Caki2 (cell line): ENCODE results near the gene MYRF. TPM values are rescaled to one million over a fixed set of nuclear protein-coding genes. Genes with fewer than 3 reads are reported as not detected.

Source experiments
- DNase-seq: peaks from one replicate; pipeline ENCODE4 v3.0.0-alpha.2; 2015; ENCODE audit warnings: low read depth
- in situ Hi-C: cut with HindIII; loops from 2 replicates; pipeline ENCODE4 v1.10.0; 2016; ENCODE audit warnings: low sequenced_read_pairs, low pct_unique_long_range_greater_than_20kb, mixed read lengths
- total RNA-seq: library from RNA; depleted of rRNA; stranded (reverse); fragments of >200 nt; shearing (Covaris generic); gene quantifications from 2 replicates; pipeline ENCODE4 v1.2.3, GENCODE V29; 2014; ENCODE audit warnings: low replicate concordance; rRNA removed

MYRF gene
- total RNA-seq = 2.5 and 7.4 TPM in 2 replicates

GRCh38 chr11:61752117-61752924, at the start of gene MYRF:
Gene MYRF, plus strand, starts transcription at chr11:61752636. Its CDS starts 109 bp downstream, at chr11:61752745.
- DNase-seq = no peak
- in situ Hi-C loops = no loop called here

GRCh38 chr11:61702701-61703312, 49.6 kb upstream of the MYRF start:
- no peak for DNase-seq
- in situ Hi-C loops = no loop called here

GRCh38 chr11:61704838-61705237, 47.6 kb upstream of the MYRF start:
- no peak for DNase-seq
- in situ Hi-C loops = no loop called here

DNA sequence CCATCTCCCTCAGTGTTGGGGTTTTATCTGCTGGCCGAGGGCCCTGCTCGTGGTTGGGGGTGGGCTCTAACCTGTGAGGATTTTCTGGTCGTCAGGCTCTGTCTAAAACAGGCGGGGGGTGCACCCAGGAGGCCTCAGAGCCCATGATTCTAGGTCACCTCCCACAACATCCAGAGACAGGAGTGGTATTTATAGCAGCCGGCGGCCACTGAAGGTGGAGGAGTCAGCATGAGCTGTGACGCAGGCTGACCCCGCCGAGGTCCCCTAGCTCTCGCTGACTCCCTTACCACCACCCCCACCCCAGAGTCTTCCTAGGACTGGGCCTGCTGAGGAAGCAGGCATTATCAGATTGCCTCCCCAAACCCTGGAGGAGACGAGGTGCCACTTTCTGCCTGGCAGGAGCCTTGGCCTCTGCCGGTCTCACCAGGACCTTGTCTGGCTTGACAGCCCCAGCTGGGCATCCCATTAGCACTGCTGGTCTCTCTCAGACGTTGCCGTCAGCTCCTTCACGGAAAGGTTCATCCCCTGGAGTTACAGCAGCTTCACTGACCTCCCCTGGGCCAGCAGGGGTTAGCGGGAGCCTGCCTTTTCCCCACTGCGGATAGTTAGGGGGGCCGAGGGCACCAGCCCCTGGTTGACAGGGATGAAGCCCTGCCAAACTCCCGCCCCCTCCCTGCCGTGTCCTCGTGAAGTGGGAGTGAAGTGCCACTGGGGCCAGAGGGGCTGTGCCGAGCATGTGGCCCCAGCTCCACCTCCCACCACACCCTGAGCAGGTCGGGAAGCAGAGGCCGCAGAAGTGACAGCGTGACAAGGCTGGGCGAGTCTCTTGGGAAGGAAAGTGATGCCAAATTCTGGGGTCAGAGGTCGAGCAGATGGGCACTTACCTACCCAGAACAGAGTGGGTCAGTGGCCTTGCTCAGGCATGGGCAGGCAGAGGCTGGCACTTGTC, 45.7 kb upstream of the MYRF start:
- no peak for DNase-seq
- in situ Hi-C loops = no loop called here

DNA sequence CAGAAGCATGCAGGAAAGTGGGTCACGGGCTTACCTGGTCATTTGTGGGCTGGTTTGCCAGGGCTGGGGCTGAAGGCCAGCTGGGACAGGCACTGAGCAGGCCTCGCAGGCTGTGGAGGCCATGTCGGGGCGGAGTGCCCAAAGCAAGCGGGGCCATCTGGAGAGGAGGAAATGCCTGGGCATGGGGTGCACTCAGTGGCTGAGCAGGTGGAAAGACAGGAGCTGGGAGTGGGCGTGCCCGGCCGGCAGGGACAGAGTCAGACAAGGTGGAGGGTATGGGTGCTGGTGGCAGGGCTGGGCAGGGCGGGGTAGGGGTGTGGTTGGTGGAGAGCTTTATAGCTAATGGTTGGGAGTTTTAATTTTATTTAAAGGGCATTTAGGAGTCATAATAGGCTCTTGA, 44.9 kb upstream of the MYRF start:
- in situ Hi-C loops = no loop called here
- DNase-seq = no peak

DNA sequence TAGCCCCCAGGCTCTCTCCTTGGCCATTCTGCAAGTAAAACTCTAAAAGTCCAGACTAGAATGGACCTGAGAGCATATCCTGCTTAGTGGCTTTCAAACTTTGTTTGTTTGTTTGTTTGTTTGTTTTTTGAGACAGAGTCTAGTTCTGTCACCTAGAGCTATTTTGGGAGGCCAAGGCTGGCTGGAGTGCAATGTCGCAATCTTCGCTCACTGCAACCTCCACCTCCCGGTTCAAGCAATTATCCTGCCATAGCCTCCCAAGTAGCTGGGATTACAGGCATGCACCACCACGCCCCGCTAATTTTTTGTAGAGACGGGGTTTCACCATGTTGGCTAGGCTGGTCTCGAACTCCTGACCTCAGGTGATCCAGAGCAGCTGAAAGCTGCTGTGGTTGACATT, 43.3 kb upstream of the MYRF start:
- in situ Hi-C loops = no loop called here
- DNase-seq = no peak

DNA sequence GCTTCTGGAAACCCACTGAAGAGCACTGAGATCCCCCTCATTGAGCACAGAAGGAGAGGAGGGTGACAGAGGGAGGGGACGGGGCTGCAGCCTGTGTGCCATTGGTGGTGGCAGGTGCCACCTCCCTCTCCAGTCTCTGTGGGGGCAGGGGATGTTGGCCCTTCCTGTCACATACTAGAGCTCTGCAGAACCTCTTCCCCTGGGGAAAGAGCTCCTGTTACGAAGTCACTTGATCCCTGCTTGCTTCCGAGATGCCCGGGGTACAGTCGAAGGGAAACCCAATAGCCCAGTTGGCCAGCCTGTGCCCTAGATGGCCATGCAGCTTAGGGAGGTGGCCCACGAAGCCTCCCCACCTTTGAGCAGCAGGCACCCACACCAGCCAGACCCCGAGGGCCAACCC, 42.9 kb upstream of the MYRF start:
- DNase-seq = no peak
- in situ Hi-C loops = no loop called here

DNA sequence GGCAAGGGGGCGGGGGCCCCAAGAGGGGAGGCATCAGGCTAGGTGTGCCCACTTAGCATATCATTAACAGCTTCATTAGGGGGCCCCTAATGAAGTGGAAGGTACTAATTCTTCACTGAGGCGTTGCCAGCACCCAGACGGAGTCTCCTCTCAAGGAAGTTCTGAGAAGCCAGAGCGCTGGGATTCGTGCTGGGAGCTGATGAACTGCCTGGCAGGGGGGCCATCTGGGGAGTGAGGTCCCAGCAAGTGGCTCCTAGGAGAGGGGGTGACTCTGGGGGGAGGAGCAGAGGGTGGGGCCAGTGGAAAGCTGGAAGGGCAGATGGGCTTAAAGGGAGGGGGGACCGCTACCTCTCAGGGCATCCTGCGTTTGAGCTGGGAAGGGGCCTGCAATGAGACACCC, 42.4 kb upstream of the MYRF start:
- DNase-seq = no peak
- in situ Hi-C loops = no loop called here

DNA sequence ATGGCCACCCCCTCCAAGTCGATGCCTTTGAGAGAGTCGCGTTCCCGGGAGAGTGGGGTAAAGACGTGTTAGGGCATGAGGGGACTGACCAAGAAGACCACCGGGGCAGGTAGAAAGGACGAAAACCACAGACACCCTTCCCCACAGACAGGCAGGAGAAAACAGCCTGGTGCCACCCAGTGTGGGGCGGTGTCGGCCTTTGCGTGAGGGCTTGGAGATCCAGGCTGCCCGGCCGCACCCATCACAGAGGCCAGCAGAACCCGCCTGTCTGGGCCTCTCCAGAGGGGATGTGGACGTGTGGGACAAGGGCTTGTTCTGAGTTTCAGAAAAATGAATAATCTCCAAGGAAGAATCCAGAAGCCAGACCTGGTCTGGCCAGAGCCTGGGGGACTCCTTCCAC, 41.4 kb upstream of the MYRF start:
- in situ Hi-C loops = no loop called here
- DNase-seq = no peak

DNA sequence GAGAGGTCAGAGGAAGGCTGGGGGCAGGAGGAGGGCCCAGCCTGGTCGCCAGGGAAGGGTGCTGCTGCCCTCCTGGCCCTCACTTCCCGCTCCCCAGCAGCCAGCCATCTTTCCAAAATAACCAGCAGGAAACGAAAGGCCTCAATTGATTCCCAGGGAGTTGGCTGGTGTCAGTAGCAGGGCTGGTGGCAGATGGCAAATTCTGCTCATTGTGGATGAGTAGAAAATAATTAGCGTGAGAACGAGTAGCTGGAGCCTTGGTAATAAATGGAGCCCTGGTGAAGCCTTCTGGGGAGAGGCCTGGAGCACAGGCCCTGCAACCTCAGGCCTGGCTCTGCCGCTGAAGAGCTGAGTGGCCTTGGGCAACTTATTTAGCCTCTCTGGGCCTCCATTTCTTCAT, 40.9 kb upstream of the MYRF start:
- in situ Hi-C loops = no loop called here
- DNase-seq = no peak

- no peak for DNase-seq
- in situ Hi-C loops = no loop called here
Observed at GRCh38 chr11:61712314-61712713, 40.1 kb upstream of the MYRF start.

GRCh38 chr11:61712846-61713245, 39.6 kb upstream of the MYRF start:
- in situ Hi-C loops = no loop called here
- DNase-seq = no peak

GRCh38 chr11:61713464-61713863, 39.0 kb upstream of the MYRF start:
- in situ Hi-C loops = no loop called here
- no peak for DNase-seq

DNA sequence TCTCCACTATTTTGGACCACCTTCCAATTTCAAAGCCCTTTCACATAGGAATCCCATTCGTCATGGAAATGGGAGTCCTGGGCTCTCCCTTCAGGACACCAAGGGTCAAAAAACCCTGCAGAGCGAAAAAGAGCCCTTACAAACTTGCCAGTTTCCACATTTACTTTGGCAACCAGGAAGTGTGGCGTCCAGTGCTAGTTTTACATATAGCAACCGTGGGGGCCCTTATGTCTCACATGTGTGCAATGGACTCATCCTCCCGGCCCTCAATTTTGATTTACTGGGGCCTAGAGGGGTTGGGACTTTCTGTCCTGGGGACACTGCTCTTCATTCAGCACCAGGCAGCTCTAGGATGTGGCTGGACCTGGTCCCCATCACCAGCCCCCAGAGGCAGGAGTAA, 38.5 kb upstream of the MYRF start:
- in situ Hi-C loops = no loop called here
- DNase-seq = no peak

DNA sequence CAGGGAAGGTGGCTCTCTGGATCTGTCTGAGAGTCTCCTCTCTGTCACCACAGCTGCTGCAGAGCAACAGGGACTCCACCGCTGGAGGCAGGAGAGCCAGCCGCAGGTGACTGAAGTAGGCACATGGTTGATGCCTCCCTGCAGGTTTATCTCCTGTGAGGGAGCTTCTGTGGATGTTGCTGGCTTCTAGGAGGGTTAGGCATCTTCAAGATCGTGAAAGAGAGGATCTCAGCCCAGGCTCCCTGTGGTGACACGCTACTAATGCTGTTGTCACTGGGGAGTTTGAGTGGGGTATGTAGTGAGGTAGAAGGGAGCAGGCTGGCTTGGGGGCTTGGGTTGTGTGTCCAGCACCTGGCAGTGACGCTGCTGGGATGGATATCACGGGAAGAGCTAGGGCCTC, 38.1 kb upstream of the MYRF start:
- DNase-seq = no peak

GRCh38 chr11:61714916-61715315, 37.5 kb upstream of the MYRF start:
- in situ Hi-C loops = no loop called here
- no peak for DNase-seq

More for the DNA sequence above, 38.1 kb upstream of the MYRF start:
- in situ Hi-C loops = no loop called here

GRCh38 chr11:61715867-61716266, 36.6 kb upstream of the MYRF start:
- no peak for DNase-seq
- in situ Hi-C loops = no loop called here

- in situ Hi-C loops = no loop called here
- no peak for DNase-seq
Observed at GRCh38 chr11:61716478-61717285, 35.8 kb upstream of the MYRF start.
